Prostate gland (tissue), 1 donor: ENCODE results near the gene PDE6A.

ENCODE experiments used
- POLR2A ChIP-seq: fragments of 450-650 bp; IDR thresholded peaks from one replicate; pipeline ENCODE4 v1.6.1; 2016; ENCODE audit warnings: antibody characterized with exemption, mild to moderate bottlenecking
- POLR2AphosphoS5 ChIP-seq: sonication (generic); formaldehyde crosslinking; IDR thresholded peaks from one replicate; pipeline ENCODE4 v1.6.1; 2017; ENCODE audit warnings: antibody characterized with exemption

- TF ChIP-seq POLR2AphosphoS5 = no peak
- no peak for TF ChIP-seq POLR2A
These were observed 58.5 kb downstream of the PDE6A start for GRCh38 chr5:149886060-149886459.
